Kidney epithelial cell (primary cell): ENCODE results near the gene TNFRSF6B. TPM values are rescaled to one million over a fixed set of nuclear protein-coding genes. Genes with fewer than 3 reads are reported as not detected.

Experiments
- DNase-seq: peaks from one replicate; pipeline ENCODE4 v3.0.0-alpha.2; 2010; ENCODE audit warnings: low read depth
- H3K27me3 ChIP-seq: 2 replicates; pipeline ENCODE4 v1.6.0; 2011; ENCODE audit warnings: low read length; ENCODE audit not compliant: control insufficient read depth, insufficient read depth
- H3K36me3 ChIP-seq: 2 replicates; pipeline ENCODE4 v1.5.1; 2011; ENCODE audit warnings: low read length; ENCODE audit not compliant: control insufficient read depth, insufficient read depth
- H3K4me3 ChIP-seq: 2 replicates; pipeline ENCODE4 v1.5.1; 2011; ENCODE audit warnings: low read depth, mild to moderate bottlenecking, control low read depth, low read length
- CTCF ChIP-seq: IDR thresholded peaks from 2 replicates; pipeline ENCODE4 v1.5.1; 2011; ENCODE audit warnings: mild to moderate bottlenecking, moderate library complexity, low read length, control low read depth, inconsistent platforms; ENCODE audit not compliant: insufficient read depth, poor library complexity, severe bottlenecking
- total RNA-seq: library from RNA; depleted of rRNA; stranded (reverse); fragments of >200 nt; gene quantifications from 2 replicates; pipeline ENCODE4 v1.2.3, GENCODE V29; 2015

TNFRSF6B gene
- total RNA-seq, 1 donor from 2014 or later = 97.0 TPM

DNA sequence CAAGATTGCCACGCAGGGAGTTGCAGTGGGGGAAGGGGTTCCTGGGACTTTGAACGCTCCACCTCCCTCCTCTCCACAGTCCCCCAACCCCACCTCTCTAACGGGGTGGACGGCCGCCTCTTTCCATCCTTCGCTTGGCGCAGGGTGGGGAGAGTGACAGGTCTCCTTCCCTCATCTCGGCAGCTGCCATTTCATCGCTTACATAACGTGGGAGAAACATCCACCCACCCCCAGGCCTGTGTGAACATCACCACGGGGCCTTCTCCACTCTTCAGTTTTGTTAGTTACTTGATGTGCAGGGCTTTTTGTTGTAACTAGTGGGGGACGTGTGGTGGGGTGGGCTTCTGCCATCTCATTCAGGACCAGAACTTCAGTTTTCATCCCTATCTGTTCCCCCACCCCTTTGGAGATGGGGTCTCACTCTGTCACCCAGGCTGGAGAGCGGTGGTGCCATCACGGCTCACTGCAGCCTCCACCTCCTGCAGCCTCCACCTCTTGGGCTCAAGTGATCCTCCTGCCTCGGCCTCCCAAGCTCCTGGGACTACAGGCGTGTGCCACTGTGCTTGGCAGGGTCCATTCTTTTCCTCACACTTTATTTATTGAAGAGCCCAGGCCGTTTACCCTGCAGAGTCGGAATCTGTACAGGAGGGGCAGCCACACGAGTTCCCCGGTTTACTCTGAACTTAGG is 20.6 kb upstream of the TNFRSF6B start:
- no peak for DNase-seq
- H3K36me3 ChIP-seq = peaks cover 1% of the 10 kb centered on the region
- no peak overlapping the region for H3K4me3 ChIP-seq
- H3K27me3 ChIP-seq = no peaks in the 10 kb centered on the region
- no peak for TF ChIP-seq CTCF

DNA sequence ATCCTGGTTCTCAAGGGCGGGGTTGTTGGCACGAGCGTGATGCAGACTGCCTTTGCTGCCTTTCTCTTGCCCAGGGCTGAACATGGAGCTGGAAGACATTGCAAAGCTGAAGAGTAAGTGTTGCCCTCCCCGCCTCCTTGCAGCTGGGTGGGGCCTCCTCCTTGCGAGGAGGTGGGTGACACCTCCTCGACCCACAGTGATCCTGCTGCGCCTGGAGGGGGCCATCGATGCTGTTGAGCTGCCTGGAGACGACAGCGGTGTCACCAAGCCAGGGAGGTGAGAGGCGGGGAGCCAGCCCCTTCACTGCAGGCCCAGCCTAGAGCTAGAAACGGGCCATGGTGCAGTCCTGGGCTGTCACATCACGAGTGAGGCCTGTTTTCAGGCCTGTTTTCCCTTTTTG is 18.4 kb upstream of the TNFRSF6B start:
- Histone ChIP-seq H3K36me3 (no peaks in the 10 kb centered on the region), H3K4me3 (no peak overlapping the region), H3K27me3 (no peaks in the 10 kb centered on the region)
- TF ChIP-seq CTCF = no peak
- no peak for DNase-seq

GRCh38 chr20:63678667-63679465 is 17.6 kb upstream of the TNFRSF6B start:
- no peak for TF ChIP-seq CTCF
- no peaks in the 10 kb centered on the region for H3K36me3 ChIP-seq
- H3K27me3 ChIP-seq = no peaks in the 10 kb centered on the region
- no peak overlapping the region for H3K4me3 ChIP-seq
- DNase-seq = no peak

DNA sequence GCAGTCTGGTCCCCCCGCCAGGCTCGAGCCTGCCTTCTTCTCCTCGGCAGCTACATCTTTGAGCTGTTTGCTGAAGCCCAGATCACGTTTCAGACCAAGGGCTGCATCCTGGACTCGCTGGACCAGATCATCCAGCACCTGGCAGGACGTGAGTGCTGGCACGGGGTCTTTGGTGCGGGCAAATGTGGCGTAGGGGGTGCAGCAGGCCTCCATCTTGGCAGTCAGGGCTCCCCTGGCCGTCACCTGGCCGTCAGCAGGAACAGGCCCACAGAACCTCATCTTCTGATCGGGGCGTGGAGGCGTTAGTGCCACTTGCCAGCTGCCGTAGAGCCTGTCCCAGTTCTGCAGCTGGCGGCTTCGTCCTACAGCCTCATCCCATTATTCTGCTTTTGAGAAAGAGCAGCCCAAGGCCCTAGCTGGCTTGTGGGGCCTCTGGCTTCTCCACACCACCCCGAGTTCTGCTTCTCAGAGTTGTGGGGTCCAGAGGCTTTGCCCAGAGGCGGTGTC is 16.6 kb upstream of the TNFRSF6B start:
- DNase-seq = no peak
- TF ChIP-seq CTCF = no peak
- no peaks in the 10 kb centered on the region for H3K27me3 ChIP-seq
- no peaks in the 10 kb centered on the region for H3K36me3 ChIP-seq
- no peak overlapping the region for H3K4me3 ChIP-seq

DNA sequence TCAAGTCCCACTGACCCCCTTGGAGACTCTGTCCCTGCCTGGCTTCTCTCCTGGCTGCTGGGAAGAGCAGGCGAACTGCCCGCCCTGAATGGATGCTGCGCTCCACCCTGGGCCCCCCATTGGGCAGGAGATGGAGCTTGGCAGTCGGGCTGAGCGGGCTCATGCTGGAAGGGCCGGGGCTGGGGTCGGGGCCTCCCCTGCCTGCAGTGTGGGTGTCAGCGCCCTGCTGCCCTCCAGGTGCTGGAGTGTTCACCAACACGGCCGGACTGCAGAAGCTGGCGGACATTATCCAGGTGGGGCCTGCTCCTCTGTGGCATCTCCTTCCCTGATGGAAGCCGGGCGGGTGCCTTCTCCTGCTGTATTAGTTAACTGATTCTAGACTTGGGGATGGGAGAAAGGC is 16.0 kb upstream of the TNFRSF6B start:
- H3K4me3 ChIP-seq = no peak overlapping the region
- H3K27me3 ChIP-seq = no peaks in the 10 kb centered on the region
- TF ChIP-seq CTCF = no peak
- DNase-seq = no peak
- no peaks in the 10 kb centered on the region for H3K36me3 ChIP-seq
